ENCODE results near the gene OXA1L. TPM values are rescaled to one million over a fixed set of nuclear protein-coding genes. Genes with fewer than 3 reads are reported as not detected.

Gene OXA1L
- total RNA-seq, 1 donor = 37.6 TPM

DNA sequence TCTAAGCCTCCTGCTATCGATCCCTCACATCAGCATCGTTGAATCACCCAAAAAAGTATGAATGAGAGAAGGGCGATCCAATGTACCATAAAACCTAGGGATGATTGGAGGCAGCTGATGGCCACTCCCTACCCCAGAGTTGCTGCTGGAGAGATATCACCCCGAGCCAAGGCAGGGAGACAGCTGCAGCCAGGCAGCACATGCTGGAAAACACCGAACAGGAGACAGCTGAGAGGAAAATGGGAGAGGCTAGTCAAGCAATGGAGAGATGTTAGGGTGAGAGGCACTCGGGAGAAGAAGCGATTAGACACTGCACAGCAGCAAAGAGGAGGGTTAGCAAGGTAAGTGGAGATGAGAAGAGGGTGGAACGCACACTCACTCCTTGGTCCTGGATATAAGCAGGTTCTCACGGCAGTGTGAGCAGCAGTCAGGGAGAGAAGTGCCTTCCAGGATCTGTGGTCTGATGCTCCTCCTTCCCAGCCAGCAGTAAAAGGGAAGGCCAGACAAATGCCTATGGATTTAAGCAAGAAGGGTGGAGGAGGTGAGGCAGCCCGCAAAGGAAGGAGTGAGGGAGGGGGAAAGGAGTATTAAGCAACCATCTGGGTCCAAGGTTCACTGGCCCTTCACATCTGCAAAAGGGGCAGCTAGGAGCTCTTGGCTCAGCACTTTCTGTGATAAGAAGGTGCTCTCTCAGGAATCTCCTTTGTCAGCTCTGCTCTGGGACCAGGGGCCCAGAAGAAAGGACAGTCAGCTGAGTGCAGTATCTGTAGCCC, 48.6 kb downstream of the OXA1L start, which contains the start of gene SLC7A7:
Gene SLC7A7 (minus strand): TSS at position 495 of the 773 bp plus-strand sequence. CDS start 2,037 bp downstream, outside the sequence.
- H3K4me3 ChIP-seq (ENCODE audit: low read depth, low read length) = peak within 1 kb of the TSS; percentile 53
- peak; percentile 84 for DNase-seq (ENCODE audit: low read depth)

DNA sequence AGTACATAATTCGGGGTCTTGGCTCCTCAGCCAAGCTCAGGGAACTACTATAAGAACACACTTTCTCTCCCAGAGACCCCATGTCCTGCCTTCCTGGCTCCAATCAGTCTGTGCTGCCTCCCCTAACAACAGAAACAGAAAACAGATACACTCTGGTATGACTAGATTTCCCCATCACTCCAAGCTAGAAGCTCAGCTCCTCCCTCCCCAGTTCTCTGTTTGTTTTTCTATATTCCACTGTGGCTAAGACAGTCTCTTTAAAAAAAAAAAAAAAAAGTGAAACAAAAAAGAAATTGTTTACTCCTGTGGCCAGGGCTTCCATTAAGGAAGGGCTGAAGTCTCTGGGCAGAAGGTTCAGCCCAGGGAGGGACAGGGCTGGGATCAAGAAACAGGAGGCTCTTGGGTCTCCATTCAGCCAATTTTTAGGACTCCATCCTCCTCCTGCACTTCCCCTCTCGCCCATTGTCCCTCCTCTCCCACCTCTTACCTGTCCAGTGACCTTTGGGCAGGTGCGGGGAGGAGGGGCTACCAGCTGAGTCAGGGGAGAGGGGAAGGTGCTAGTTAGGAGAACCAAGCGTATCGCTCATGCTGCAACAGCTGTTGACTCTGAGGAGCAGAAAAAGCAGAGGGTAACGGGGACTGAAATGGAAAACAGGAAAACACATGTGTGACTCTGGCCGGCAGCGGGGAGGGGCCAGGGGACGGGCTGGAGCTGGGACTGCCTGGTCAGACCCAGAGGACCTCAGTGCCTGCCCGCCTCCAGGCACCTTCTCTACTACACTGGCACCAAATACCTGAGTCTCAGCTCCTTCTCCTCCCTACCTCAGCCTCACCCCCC, 52.9 kb downstream of the OXA1L start:
- peak; percentile 85 for DNase-seq (ENCODE audit: low read depth)
- H3K4me3 ChIP-seq (ENCODE audit: low read depth, low read length) = peak overlapping the region; percentile 49
- TF ChIP-seq, protein P1, sequence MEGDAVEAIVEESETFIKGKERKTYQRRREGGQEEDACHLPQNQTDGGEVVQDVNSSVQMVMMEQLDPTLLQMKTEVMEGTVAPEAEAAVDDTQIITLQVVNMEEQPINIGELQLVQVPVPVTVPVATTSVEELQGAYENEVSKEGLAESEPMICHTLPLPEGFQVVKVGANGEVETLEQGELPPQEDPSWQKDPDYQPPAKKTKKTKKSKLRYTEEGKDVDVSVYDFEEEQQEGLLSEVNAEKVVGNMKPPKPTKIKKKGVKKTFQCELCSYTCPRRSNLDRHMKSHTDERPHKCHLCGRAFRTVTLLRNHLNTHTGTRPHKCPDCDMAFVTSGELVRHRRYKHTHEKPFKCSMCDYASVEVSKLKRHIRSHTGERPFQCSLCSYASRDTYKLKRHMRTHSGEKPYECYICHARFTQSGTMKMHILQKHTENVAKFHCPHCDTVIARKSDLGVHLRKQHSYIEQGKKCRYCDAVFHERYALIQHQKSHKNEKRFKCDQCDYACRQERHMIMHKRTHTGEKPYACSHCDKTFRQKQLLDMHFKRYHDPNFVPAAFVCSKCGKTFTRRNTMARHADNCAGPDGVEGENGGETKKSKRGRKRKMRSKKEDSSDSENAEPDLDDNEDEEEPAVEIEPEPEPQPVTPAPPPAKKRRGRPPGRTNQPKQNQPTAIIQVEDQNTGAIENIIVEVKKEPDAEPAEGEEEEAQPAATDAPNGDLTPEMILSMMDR (IDR thresholded peaks at IDR 0.05; ENCODE audit: insufficient read depth, low read depth, low read length) = no peak

More for the DNA sequence above, 48.6 kb downstream of the OXA1L start, which contains the start of gene SLC7A7:
- TF ChIP-seq, protein P1 (IDR thresholded peaks at IDR 0.05; ENCODE audit: insufficient read depth, low read depth, low read length) = no peak

DNA sequence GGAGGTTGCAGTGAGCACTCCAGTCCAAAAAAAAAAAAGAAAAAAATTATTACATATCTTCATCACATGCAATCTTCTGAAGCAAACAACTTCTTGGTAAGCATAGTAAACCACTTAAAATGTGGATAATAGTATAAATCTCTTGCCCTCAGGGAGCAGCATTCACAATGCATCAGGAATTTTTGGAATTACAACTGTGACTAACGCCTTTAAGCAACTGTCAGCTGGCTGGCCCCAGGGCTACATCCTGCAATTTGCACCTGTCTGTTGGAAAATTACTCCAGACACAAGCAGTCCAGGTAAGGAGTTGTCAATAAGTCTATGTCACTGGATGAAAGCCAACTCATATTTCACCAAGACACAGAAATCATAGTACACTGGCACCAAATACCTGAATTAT, 54.2 kb downstream of the OXA1L start:
- DNase-seq (ENCODE audit: low read depth) = peak; percentile 24
- TF ChIP-seq, protein P1 (IDR thresholded peaks at IDR 0.05; ENCODE audit: insufficient read depth, low read depth, low read length) = no peak
- no peak overlapping the region for H3K4me3 ChIP-seq (ENCODE audit: low read depth, low read length)

DNA sequence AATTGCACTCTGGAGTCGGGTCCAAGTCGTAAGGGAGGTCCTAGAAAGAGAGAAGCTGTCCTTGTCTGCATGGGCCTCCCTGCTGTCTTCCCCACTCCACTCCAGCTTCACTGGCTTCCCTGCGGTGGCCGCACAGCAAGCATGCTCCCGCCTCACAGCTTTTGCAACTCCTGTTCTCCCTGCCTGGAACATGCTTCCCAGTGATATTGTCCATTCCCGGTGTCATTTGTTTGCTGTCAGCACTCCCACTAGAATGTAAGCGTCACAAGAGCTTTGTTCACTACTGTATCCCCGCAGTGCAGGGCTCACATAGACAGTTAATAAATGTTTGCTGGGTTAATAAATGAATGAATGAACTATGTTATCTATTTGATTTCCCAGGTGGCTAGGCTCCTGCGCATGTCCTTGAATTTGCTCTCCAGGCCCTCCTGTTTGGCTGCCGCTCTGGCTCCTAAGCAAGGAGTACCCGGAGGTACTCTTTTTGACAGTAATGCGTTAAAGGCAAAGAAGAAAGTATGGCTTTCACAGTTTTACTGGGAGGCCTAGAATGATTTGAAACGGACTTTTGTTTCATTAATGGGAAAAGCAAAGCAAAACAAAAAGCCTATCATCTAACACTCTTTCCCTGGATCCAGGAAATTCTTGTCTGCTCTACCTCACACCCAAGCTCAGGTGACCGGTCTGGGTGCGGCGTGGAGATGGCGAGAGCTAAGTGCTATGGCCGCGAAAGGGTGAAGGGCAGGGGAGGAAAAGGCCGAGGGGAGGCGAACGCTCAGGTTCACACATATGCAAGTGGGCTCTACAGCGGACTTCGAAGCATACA, 54.9 kb downstream of the OXA1L start:
- H3K4me3 ChIP-seq (ENCODE audit: low read depth, low read length) = no peak overlapping the region
- DNase-seq (ENCODE audit: low read depth) = peak; percentile 54
- TF ChIP-seq, protein P1 (IDR thresholded peaks at IDR 0.05; ENCODE audit: insufficient read depth, low read depth, low read length) = no peak

DNA sequence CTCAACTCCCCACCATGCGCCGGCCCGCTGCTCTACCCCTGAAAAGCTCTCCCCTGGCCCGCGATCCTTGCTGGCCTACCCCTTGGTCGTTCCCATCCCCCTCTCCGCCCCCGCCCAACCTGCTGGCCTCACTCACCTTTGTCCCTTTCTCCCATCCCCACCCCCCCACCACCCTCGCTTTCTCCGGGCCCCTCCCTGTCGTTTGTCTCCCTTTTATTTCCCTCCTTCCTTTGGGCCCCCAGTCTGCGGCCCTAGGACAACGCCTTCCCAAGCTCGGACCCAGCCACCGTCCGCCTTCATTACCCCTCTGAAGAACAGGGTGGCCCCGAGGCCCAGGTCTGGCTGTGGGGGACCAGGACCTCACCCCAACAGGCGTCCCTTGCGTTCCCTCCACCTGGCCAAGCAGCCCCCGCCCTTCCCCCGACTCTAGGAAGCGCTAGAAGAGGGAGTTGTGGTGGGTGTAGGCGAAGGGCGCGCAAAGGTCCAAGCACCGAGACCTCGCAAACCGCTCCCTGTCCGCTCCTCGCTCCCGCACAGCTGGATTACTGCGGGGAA, 55.6 kb downstream of the OXA1L start:
- no peak for DNase-seq (ENCODE audit: low read depth)
- TF ChIP-seq, protein P1 (IDR thresholded peaks at IDR 0.05; ENCODE audit: insufficient read depth, low read depth, low read length) = no peak
- peak overlapping the region; percentile 25 for H3K4me3 ChIP-seq (ENCODE audit: low read depth, low read length)

Small RNA genes within 50 kb of the gene (small RNA-seq; reads per million reads assigned to genes)
- not detected for gene RF00588

Other genes with a start within 250 kb of the OXA1L start
- 318 and 369 TPM in 2 replicates for gene DAD1, start 177.5 kb upstream of the OXA1L start, total RNA-seq
- gene ABHD4, start 168.4 kb upstream of the OXA1L start, total RNA-seq = 13.4 and 32.2 TPM in 2 replicates
- not detected in 2 replicates for gene OR6J1, start 122.3 kb upstream of the OXA1L start, total RNA-seq
- gene SLC7A7, start 48.7 kb downstream of the OXA1L start, total RNA-seq = 3.9 and 5.5 TPM in 2 replicates
- 58.3 and 82.5 TPM in 2 replicates for gene MRPL52, start 63.2 kb downstream of the OXA1L start, total RNA-seq
- 188 and 327 TPM in 2 replicates for gene MMP14, start 69.9 kb downstream of the OXA1L start, total RNA-seq
- 104 and 108 TPM in 2 replicates for gene LRP10, start 105.1 kb downstream of the OXA1L start, total RNA-seq
- under 0.01 and 0.43 TPM in 2 replicates for gene REM2, start 116.5 kb downstream of the OXA1L start, total RNA-seq
- gene RBM23, start 152.5 kb downstream of the OXA1L start, total RNA-seq = 60.9 and 68.6 TPM in 2 replicates
- gene PRMT5, start 162.7 kb downstream of the OXA1L start, total RNA-seq = 56.7 and 82.5 TPM in 2 replicates
- gene HAUS4, start 190.4 kb downstream of the OXA1L start, total RNA-seq = 29.8 and 46.7 TPM in 2 replicates
- gene AJUBA, start 215.9 kb downstream of the OXA1L start, total RNA-seq = 105 and 131 TPM in 2 replicates
- 4.5 and 4.7 TPM in 2 replicates for gene C14orf93, start 243.5 kb downstream of the OXA1L start, total RNA-seq

Measured in fibroblast of villous mesenchyme (primary cell).